Caco-2 (cell line): ENCODE measurements around the gene KIF21A. TPM values are rescaled to one million over a fixed set of nuclear protein-coding genes. Genes with fewer than 3 reads are reported as not detected.

Experiments used
- BruUV-seq: library from RNA; stranded (reverse); fragments of 400-500 nt; replicated peaks from 2 replicates; lab custom pipeline; 2021; lab: Mats Ljungman, UMichigan
- CTCF ChIA-PET: fragments of 300-600 bp; sonication (Branson Sonifier 250); formaldehyde crosslinking; loops from one replicate; lab custom pipeline; 2022; ENCODE audit warnings: antibody characterized with exemption; lab: Charles Lee
- POLR2A ChIA-PET: fragments of 300-600 bp; sonication (Branson Sonifier 250); formaldehyde crosslinking; loops from one replicate; lab custom pipeline; 2022; ENCODE audit warnings: antibody characterized with exemption; lab: Charles Lee
- DNase-seq, 2 experiments: peaks; one replicate each; pipeline versions ENCODE4 v3.0.0 to v3.0.0-alpha.2; 2020 to 2022
- H3K27me3 ChIP-seq: replicated peaks from 2 replicates; pipeline ENCODE4 v1.6.0; 2011; ENCODE audit warnings: low read length; ENCODE audit not compliant: control insufficient read depth, insufficient read depth
- H3K36me3 ChIP-seq: 2 replicates; pipeline ENCODE4 v1.5.1; 2011; ENCODE audit warnings: low read length; ENCODE audit not compliant: control insufficient read depth, insufficient read depth
- H3K4me1 ChIP-seq: fragments of 250-450 bp; sonication (Bioruptor Pico); 2 replicates; pipeline ENCODE4 v1.5.1; 2020; ENCODE audit warnings: mild to moderate bottlenecking
- H3K4me3 ChIP-seq: 2 replicates; pipeline ENCODE4 v1.5.1; 2011; ENCODE audit warnings: low read depth, mild to moderate bottlenecking, control low read depth, low read length
- H3K9me3 ChIP-seq: fragments of 250-450 bp; sonication (Bioruptor Pico); 2 replicates; pipeline ENCODE4 v1.5.1; 2020; ENCODE audit warnings: mild to moderate bottlenecking, moderate library complexity
- H3K27ac Mint-ChIP-seq: one replicate; pipeline ENCODE4 v1.8.0; 2022; ENCODE audit warnings: mixed read lengths; ENCODE audit not compliant: unreplicated experiment
- H3K27me3 Mint-ChIP-seq: one replicate; pipeline ENCODE4 v1.8.0; 2022; ENCODE audit warnings: mixed read lengths; ENCODE audit not compliant: insufficient read depth, unreplicated experiment
- H3K36me3 Mint-ChIP-seq: one replicate; pipeline ENCODE4 v1.8.0; 2022; ENCODE audit warnings: mild to moderate bottlenecking, mixed read lengths; ENCODE audit not compliant: insufficient read depth, unreplicated experiment
- H3K4me1 Mint-ChIP-seq: one replicate; pipeline ENCODE4 v1.8.0; 2022; ENCODE audit warnings: low read depth, mixed read lengths; ENCODE audit not compliant: unreplicated experiment
- H3K4me3 Mint-ChIP-seq: one replicate; pipeline ENCODE4 v1.8.0; 2022; ENCODE audit warnings: mild to moderate bottlenecking, moderate library complexity, mixed read lengths; ENCODE audit not compliant: unreplicated experiment
- H3K9me3 Mint-ChIP-seq: one replicate; pipeline ENCODE4 v1.8.0; 2022; ENCODE audit warnings: mixed read lengths; ENCODE audit not compliant: unreplicated experiment
- intact Hi-C: fragments of 100-400 bp; cut with micrococcal nuclease; formaldehyde crosslinking; loops from one replicate; pipeline ENCODE4 v1.10.0; 2022; ENCODE audit not compliant: unreplicated experiment
- total RNA-seq: library from RNA; stranded (reverse); gene quantifications from 2 replicates; pipeline ENCODE4 v1.2.3, GENCODE V29; 2022
- TF ChIP-seq, protein P1 (sequence below), 2 experiments: fragments of 200-600 bp in 1 of 2; IDR thresholded peaks; 1 replicate in 1 of 2; 2 replicates in 1 of 2; pipeline versions ENCODE4 v1.5.1 to v1.8.0; 2011 to 2022; ENCODE audit warnings: antibody characterized with exemption in 1 of 2, control low read depth in 1 of 2, inconsistent platforms in 1 of 2, low read depth in 1 of 2, low read length in 1 of 2, mild to moderate bottlenecking in 1 of 2, moderate library complexity in 1 of 2; ENCODE audit not compliant: insufficient read depth in 1 of 2, severe bottlenecking in 1 of 2, unreplicated experiment in 1 of 2

Gene KIF21A
- total RNA-seq, 1 experiment from 2014 or later: 77.5 TPM

DNA sequence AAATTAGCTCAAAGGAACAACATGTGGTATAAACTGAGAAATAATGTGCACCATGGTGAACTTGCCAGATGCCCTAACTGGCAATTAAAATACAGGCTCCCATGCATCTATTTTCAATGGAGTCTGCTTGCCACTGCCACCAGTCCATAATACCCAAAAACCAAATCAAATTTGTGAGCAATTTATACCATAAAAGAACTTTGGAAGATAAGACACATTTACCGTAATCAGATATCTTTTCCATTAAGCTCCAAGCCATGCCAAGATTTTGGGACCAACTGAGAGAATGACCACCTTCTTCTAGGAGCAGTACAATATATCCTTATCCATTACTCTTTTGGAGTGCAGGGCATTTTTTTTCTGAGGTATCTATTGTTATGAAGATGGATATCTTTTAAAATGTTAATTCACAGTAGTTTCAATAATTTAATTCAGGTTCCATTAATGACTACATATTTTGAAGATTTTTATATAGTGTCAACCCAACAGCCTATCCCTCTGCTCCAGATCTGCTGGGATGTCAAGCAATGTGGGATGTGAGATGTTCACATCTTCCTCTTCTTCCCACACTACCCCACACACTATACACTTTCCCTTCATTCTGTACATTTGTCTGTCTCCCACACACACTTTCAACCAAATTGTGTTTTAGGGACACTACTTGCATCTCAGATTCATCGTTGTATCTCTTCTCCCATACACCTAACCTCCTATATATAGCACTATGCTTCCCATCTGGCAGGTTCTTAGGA is 53.3 kb downstream of the KIF21A start:
- CTCF ChIA-PET: interaction anchor here (0.6 kb wide), 1 partner anchor 14 kb away, joined by 3 read pairs; no protein-coding TSS in a partner anchor
- H3K9me3 Mint-ChIP-seq: no peaks in the 10 kb centered on the region
- intact Hi-C loops: loop anchor here (5.0 kb wide), 1 partner anchor 52 kb away; no protein-coding TSS in a partner anchor
- no peaks in the 10 kb centered on the region for H3K27me3 ChIP-seq
- no peaks in the 10 kb centered on the region for H3K9me3 ChIP-seq
- peaks cover 10% of the 10 kb centered on the region for H3K4me1 ChIP-seq
- no peak overlapping the region for H3K4me3 Mint-ChIP-seq
- no peaks in the 10 kb centered on the region for H3K27me3 Mint-ChIP-seq
- no peak overlapping the region for H3K27ac Mint-ChIP-seq
- peaks cover 5% of the 10 kb centered on the region for H3K36me3 Mint-ChIP-seq
- no peaks in the 10 kb centered on the region; the same call in 1 of the 2 replicates for H3K36me3 ChIP-seq
- no peak overlapping the region for H3K4me3 ChIP-seq
- TF ChIP-seq, protein P1, sequence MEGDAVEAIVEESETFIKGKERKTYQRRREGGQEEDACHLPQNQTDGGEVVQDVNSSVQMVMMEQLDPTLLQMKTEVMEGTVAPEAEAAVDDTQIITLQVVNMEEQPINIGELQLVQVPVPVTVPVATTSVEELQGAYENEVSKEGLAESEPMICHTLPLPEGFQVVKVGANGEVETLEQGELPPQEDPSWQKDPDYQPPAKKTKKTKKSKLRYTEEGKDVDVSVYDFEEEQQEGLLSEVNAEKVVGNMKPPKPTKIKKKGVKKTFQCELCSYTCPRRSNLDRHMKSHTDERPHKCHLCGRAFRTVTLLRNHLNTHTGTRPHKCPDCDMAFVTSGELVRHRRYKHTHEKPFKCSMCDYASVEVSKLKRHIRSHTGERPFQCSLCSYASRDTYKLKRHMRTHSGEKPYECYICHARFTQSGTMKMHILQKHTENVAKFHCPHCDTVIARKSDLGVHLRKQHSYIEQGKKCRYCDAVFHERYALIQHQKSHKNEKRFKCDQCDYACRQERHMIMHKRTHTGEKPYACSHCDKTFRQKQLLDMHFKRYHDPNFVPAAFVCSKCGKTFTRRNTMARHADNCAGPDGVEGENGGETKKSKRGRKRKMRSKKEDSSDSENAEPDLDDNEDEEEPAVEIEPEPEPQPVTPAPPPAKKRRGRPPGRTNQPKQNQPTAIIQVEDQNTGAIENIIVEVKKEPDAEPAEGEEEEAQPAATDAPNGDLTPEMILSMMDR (IDR thresholded peaks at IDR 0.05; ENCODE audit: insufficient read depth in 1 of 2, low read depth in 1 of 2, low read length in 1 of 2, severe bottlenecking in 1 of 2, unreplicated experiment in 1 of 2): no peak
- peaks cover 20% of the 10 kb centered on the region for H3K4me1 Mint-ChIP-seq
- DNase-seq: no peak
- BruUV-seq: no TSS peak
- POLR2A ChIA-PET: no interaction called here

DNA sequence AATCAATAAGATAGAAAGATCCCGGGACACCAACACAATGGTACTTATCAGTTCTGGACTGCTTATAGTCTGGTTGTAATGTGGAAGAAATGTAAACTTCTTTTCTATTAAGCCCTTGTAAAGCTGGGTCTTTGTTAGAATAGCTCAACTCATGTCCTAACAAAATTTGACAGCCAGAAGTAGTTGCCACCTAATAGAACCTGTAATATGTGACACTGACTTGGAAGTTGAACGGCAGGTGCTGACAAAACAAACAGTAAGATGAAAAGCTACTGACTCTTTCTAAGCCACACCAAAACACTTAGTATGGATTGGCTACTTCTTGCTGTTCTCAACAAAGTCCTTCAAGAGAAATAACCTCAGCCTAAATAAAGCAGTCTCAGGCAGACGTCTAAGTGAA is 56.6 kb downstream of the KIF21A start:
- POLR2A ChIA-PET: interaction anchor here (1.5 kb wide), 1 partner anchor 57 kb away, joined by 7 read pairs; the partner anchor contains the start of gene KIF21A
- H3K27me3 Mint-ChIP-seq: no peaks in the 10 kb centered on the region

DNA sequence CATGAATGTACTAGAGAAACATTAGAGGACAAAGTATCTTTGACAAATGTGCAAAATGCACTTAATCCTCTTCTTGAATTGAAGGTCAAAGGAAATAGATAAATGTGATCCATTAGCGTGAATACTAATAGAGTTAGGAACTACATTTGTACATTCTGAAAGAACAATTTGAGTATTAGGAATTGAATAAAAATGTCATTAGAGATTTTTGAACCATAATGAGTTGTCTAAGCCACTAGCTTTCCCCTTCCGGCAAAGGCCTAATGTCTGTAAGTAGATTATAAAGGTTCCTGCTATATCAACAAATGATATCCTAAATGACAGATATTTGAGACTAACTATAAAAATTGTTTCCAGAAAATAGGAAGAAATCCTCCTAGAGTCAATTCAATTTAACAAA is 59.8 kb downstream of the KIF21A start:
- Mint-ChIP-seq H3K9me3 (no peaks in the 10 kb centered on the region), H3K27me3 (no peaks in the 10 kb centered on the region), H3K27ac (no peak overlapping the region), H3K4me3 (no peak overlapping the region), H3K36me3 (no peaks in the 10 kb centered on the region), H3K4me1 (peaks cover 14% of the 10 kb centered on the region)
- H3K4me1 ChIP-seq: peaks cover 5% of the 10 kb centered on the region
- H3K9me3 ChIP-seq: no peaks in the 10 kb centered on the region
- H3K36me3 ChIP-seq: no peaks in the 10 kb centered on the region; the same call in 1 of the 2 replicates
- no peaks in the 10 kb centered on the region for H3K27me3 ChIP-seq
- DNase-seq: no peak
- ChIA-PET POLR2A (no interaction called here), CTCF (no interaction called here)
- intact Hi-C loops: no loop called here
- TF ChIP-seq, protein P1 (IDR thresholded peaks at IDR 0.05; ENCODE audit: insufficient read depth in 1 of 2, low read depth in 1 of 2, low read length in 1 of 2, severe bottlenecking in 1 of 2, unreplicated experiment in 1 of 2): no peak
- BruUV-seq: no TSS peak
- no peak overlapping the region for H3K4me3 ChIP-seq

More for the DNA sequence above, 56.6 kb downstream of the KIF21A start:
- no peak overlapping the region for H3K27ac Mint-ChIP-seq
- H3K36me3 ChIP-seq: no peaks in the 10 kb centered on the region
- DNase-seq: no peak
- TF ChIP-seq, protein P1 (IDR thresholded peaks at IDR 0.05; ENCODE audit: insufficient read depth in 1 of 2, low read depth in 1 of 2, low read length in 1 of 2, severe bottlenecking in 1 of 2, unreplicated experiment in 1 of 2): no peak
- peaks cover 8% of the 10 kb centered on the region for H3K4me1 Mint-ChIP-seq
- CTCF ChIA-PET: interaction anchor here (1.0 kb wide), 1 partner anchor 11 kb away, joined by 4 read pairs; no protein-coding TSS in a partner anchor
- no peaks in the 10 kb centered on the region for H3K9me3 ChIP-seq
- no peaks in the 10 kb centered on the region for H3K36me3 Mint-ChIP-seq
- no peak overlapping the region for H3K4me3 Mint-ChIP-seq
- H3K27me3 ChIP-seq: no peaks in the 10 kb centered on the region
- H3K4me1 ChIP-seq: peaks cover 10% of the 10 kb centered on the region
- no TSS peak for BruUV-seq
- no peak overlapping the region for H3K4me3 ChIP-seq
- intact Hi-C loops: loop anchor here (1.0 to 5.0 kb wide), 3 partner anchors 18 to 56 kb away; partner anchors contain the start of gene KIF21A
- no peaks in the 10 kb centered on the region for H3K9me3 Mint-ChIP-seq
